AG09309 (cell line): ENCODE results near the gene ACAP2.
"Not testable (repeated sequence)": the region's sequence is repeated elsewhere in the genome, so short reads cannot be mapped to it uniquely, and the experiment has no call there.

Source experiments
- DNase-seq: peaks from one replicate; pipeline ENCODE4 v3.0.0-alpha.2; 2010; ENCODE audit warnings: low read depth
- H3K4me3 ChIP-seq: 2 replicates; pipeline ENCODE4 v1.5.1; 2011; ENCODE audit warnings: mild to moderate bottlenecking, low read depth, low read length, moderate library complexity; ENCODE audit not compliant: control insufficient read depth
- CTCF ChIP-seq: IDR thresholded peaks from 2 replicates; pipeline ENCODE4 v1.5.1; 2011; ENCODE audit warnings: mild to moderate bottlenecking, low read depth, low read length, inconsistent platforms; ENCODE audit not compliant: insufficient read depth, control insufficient read depth; ENCODE audit errors: missing control alignments

ACAP2 gene

GRCh38 chr3:195442573-195443390 is at the start of gene ACAP2:
TSS of gene ACAP2 (minus strand) at chr3:195443020. CDS start at chr3:195442847, 173 bp downstream.
- peak; percentile 96 for DNase-seq
- TF ChIP-seq CTCF: no peak
- H3K4me3 ChIP-seq: peak within 1 kb of the TSS; percentile 85

GRCh38 chr3:195475614-195476013 is 32.8 kb upstream of the ACAP2 start:
- H3K4me3 ChIP-seq: no peak overlapping the region
- DNase-seq: no peak
- no peak for TF ChIP-seq CTCF

- DNase-seq, H3K4me3 ChIP-seq: not testable (repeated sequence)
These were observed 32.3 kb upstream of the ACAP2 start for GRCh38 chr3:195475116-195475515.

GRCh38 chr3:195468841-195469240 is 26.0 kb upstream of the ACAP2 start:
- TF ChIP-seq CTCF: no peak
- DNase-seq: no peak
- H3K4me3 ChIP-seq: no peak overlapping the region

- no peak for DNase-seq
- no peak for TF ChIP-seq CTCF
- no peak overlapping the region for H3K4me3 ChIP-seq
These were observed 25.6 kb upstream of the ACAP2 start for GRCh38 chr3:195468391-195468776.

- no peak overlapping the region for H3K4me3 ChIP-seq
- TF ChIP-seq CTCF: no peak
- peak; percentile 29 for DNase-seq
These were observed 25.0 kb upstream of the ACAP2 start for GRCh38 chr3:195467641-195468390.

- no peak overlapping the region for H3K4me3 ChIP-seq
- no peak for TF ChIP-seq CTCF
- DNase-seq: no peak
These were observed 23.4 kb upstream of the ACAP2 start for GRCh38 chr3:195466251-195466650.

- not testable (repeated sequence) for DNase-seq
These were observed 20.1 kb upstream of the ACAP2 start for GRCh38 chr3:195462922-195463321.

More at GRCh38 chr3:195462922-195463321, 20.1 kb upstream of the ACAP2 start:
- H3K4me3 ChIP-seq: not testable (repeated sequence)
